Ovary (tissue), 9 donors: ENCODE measurements around the gene CATSPER1. TPM values are rescaled to one million over a fixed set of nuclear protein-coding genes. Genes with fewer than 3 reads are reported as not detected.

Experiments
- DNase-seq, 5 donors: peaks; one replicate each; pipeline ENCODE4 v3.0.0-alpha.2; 2019 to 2020
- H3K27ac ChIP-seq, 2 donors: fragments of 200-600 bp; one replicate each; pipeline versions ENCODE4 v1.5.1 to v1.8.0; 2019 to 2022
- H3K27me3 ChIP-seq: fragments of 200-600 bp; one replicate; pipeline ENCODE4 v1.8.0; 2022
- H3K36me3 ChIP-seq: fragments of 200-600 bp; sonication (generic); one replicate; pipeline ENCODE4 v1.5.1; 2019
- H3K4me1 ChIP-seq: one replicate; pipeline ENCODE4 v1.8.1; 2013; ENCODE audit warnings: mild to moderate bottlenecking, moderate library complexity; ENCODE audit not compliant: insufficient read depth
- H3K4me3 ChIP-seq: fragments of 200-600 bp; sonication (generic); one replicate; pipeline ENCODE4 v1.5.1; 2017
- H3K9me3 ChIP-seq, 2 donors: fragments of 200-600 bp in 1 of 2; sonication (generic) in 1 of 2; one replicate each; pipeline versions ENCODE4 v1.5.1 to v1.8.1; 2013 to 2019; ENCODE audit warnings: mild to moderate bottlenecking in 1 of 2, moderate library complexity in 1 of 2
- CTCF ChIP-seq, 3 donors: fragments of 450-650 bp in 2 of 3; fragments of 200-600 bp in 1 of 3; IDR thresholded peaks; one replicate each; pipeline versions ENCODE4 v1.5.1 to v1.8.0; 2016 to 2022; ENCODE audit warnings: antibody characterized with exemption in 3 of 3, mild to moderate bottlenecking in 1 of 3
- EP300 ChIP-seq: sonication (generic); formaldehyde crosslinking; IDR thresholded peaks from one replicate; pipeline ENCODE4 v1.6.1; 2017; ENCODE audit warnings: antibody characterized with exemption
- POLR2A ChIP-seq: fragments of 450-650 bp; IDR thresholded peaks from one replicate; pipeline ENCODE4 v1.6.1; 2017; ENCODE audit warnings: antibody characterized with exemption, mild to moderate bottlenecking, moderate library complexity
- WGBS, 3 donors: extraction: QIAGEN DNeasy Blood & Tissue Kit in 1 of 3; methylation state at CpG; one replicate each; pipeline versions ENCODE4 v1.1.5 to v1.1.7; 2013 to 2017; 5-methylcytosine and 5-hydroxymethylcytosine counted together
- intact Hi-C, 4 donors: fragments of 100-400 bp; cut with DNase I; formaldehyde crosslinking; loops; one replicate each; pipeline versions ENCODE4 v1.11.0 to v1.15.1; 2022 to 2023
- polyA plus RNA-seq, 2 donors: library from polyadenylated mRNA; stranded (reverse); fragments of 200-250 nt in 1 of 2; fragments of 350-450 nt in 1 of 2; fragmentation: Illumina TruSeq in 1 of 2; extraction: RNeasy Lipid Tissue Mini Kit (QIAGEN cat#74804) in 1 of 2; gene quantifications; one replicate each; pipeline ENCODE4 v1.2.3, GENCODE V29; 2013 to 2014
- total RNA-seq, 7 donors: library from RNA; depleted of rRNA in 2 of 7; stranded (reverse); fragments of >200 nt in 2 of 7; fragmentation: NEBNext Ultra II Directional in 3 of 7; extraction: Animal tissue kit (Norgen Biotek cat#: 25700) in 3 of 7; gene quantifications; one replicate each; pipeline versions ENCODE4 v1.1.0 to v1.2.4, GENCODE V29; 2016 to 2023
- donor health status: DM: no; HTN: no; CAD: no; lungs with moderate emphysema.
- donor health status: DM: no; HTN: no; CAD: no.
- donor health status: Bipolar disorder and iron deficiency.
- donor health status: DM: yes; HTN: yes; CAD: no.
- donor health status: DM: no; HTN: no; CAD: no.
- donor health status: DM: yes; HTN: yes; CAD: no.

Gene CATSPER1
- total and polyA plus RNA-seq, 9 donors = 0.25 TPM; not detected in 8

- intact Hi-C loops = no loop called here
- H3K27ac ChIP-seq = no peak overlapping the region
- no peak for DNase-seq
- H3K9me3 ChIP-seq = no peaks in the 10 kb centered on the region
- no peaks in the 10 kb centered on the region for H3K4me1 ChIP-seq
- H3K36me3 ChIP-seq = no peaks in the 10 kb centered on the region
- TF ChIP-seq POLR2A (no peak), CTCF (IDR thresholded peaks at IDR 0.05) (no peak), EP300 (no peak)
- no peaks in the 10 kb centered on the region for H3K27me3 ChIP-seq
- 85 to 88% (median 88%) methylated on average over 10 of the region's 10 CpGs for WGBS, 3 donors
- H3K4me3 ChIP-seq = no peak overlapping the region
These were observed 9.5 kb downstream of the CATSPER1 start for GRCh38 chr11:66016793-66017177.

DNA sequence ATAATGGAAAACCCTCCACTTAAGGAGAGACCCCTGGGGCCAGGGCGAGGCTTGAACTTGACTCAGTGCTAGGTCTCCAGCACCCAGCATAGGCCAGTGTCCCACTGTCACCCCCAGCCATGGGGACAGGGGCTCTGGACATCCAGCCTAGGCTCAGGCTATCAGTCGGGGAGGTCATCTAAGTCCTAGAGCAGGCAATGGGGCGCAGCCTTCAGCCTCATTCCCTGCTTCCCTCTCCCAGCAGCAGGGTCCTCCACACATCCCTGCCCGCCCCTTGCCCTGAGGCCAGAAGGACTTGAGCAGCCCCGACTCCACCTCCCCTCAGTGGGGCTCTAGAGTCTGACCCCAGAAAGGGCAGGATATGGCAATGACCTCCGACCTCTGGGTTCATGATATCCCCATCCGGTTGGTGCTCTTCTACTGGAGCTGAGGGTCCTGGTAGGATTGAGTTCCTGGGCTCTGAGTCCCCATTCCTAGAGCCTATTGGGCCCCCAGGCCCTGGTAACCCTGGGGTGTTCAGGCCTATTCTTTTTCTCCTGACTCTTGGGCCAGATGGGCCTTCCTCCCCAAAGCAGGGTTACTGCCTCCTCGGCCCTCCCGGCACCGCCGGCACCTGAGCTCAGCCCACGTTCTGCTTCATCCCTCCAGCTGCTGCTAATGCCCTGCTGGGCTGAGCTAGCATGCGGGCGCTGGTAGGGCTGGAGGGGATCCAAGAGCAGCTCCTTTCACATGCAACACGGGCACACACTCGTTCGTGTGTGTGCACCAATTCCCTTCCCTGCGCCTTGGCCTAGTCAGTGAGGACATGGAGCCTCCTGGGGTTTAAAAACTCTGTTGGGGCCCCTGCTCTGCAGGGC, 10.1 kb downstream of the CATSPER1 start:
- H3K27ac ChIP-seq = no peak overlapping the region
- H3K9me3 ChIP-seq = no peaks in the 10 kb centered on the region
- intact Hi-C loops = no loop called here
- TF ChIP-seq POLR2A = no peak
- TF ChIP-seq EP300 = no peak
- TF ChIP-seq CTCF (IDR thresholded peaks at IDR 0.05) = no peak
- DNase-seq = no peak
- no peaks in the 10 kb centered on the region for H3K4me1 ChIP-seq
- WGBS, 3 donors = 66 to 79% (median 74%) methylated on average over 17 to 18 of the region's 18 CpGs
- no peaks in the 10 kb centered on the region for H3K27me3 ChIP-seq
- H3K4me3 ChIP-seq = no peak overlapping the region
- H3K36me3 ChIP-seq = no peaks in the 10 kb centered on the region

- H3K36me3 ChIP-seq = no peaks in the 10 kb centered on the region
- H3K4me1 ChIP-seq = no peaks in the 10 kb centered on the region
- 69 to 75% (median 75%) methylated on average over 7 of the region's 7 CpGs for WGBS, 3 donors
- intact Hi-C loops = no loop called here
- H3K27me3 ChIP-seq = no peaks in the 10 kb centered on the region
- no peak overlapping the region for H3K27ac ChIP-seq
- H3K9me3 ChIP-seq = no peaks in the 10 kb centered on the region
- TF ChIP-seq POLR2A (no peak), EP300 (no peak), CTCF (IDR thresholded peaks at IDR 0.05) (no peak)
- H3K4me3 ChIP-seq = no peak overlapping the region
- no peak for DNase-seq
These were observed 10.8 kb downstream of the CATSPER1 start for GRCh38 chr11:66015454-66015881.

GRCh38 chr11:66014804-66015453, 11.3 kb downstream of the CATSPER1 start:
- no peak overlapping the region for H3K4me3 ChIP-seq
- intact Hi-C loops = no loop called here
- 82 to 86% (median 85%) methylated on average over 6 of the region's 6 CpGs for WGBS, 3 donors
- H3K36me3 ChIP-seq = no peaks in the 10 kb centered on the region
- no peaks in the 10 kb centered on the region for H3K4me1 ChIP-seq
- no peak for DNase-seq
- no peaks in the 10 kb centered on the region for H3K27me3 ChIP-seq
- no peak overlapping the region for H3K27ac ChIP-seq
- TF ChIP-seq EP300 (no peak), CTCF (IDR thresholded peaks at IDR 0.05) (no peak), POLR2A (no peak)
- H3K9me3 ChIP-seq = no peaks in the 10 kb centered on the region
